Activated naive CD8-positive, alpha-beta T cell treated with anti-CD3 and anti-CD28 coated beads for 36 hours (primary cell): ENCODE measurements around the gene ARHGDIA. TPM values are rescaled to one million over a fixed set of nuclear protein-coding genes. Genes with fewer than 3 reads are reported as not detected.

Experiments used
- DNase-seq: peaks from one replicate; pipeline ENCODE4 v3.0.0; 2021
- H3K27ac Mint-ChIP-seq: one replicate; pipeline ENCODE4 v1.8.0; 2022; ENCODE audit warnings: mild to moderate bottlenecking, moderate library complexity, mixed read lengths
- H3K27me3 Mint-ChIP-seq: one replicate; pipeline ENCODE4 v1.8.0; 2022; ENCODE audit warnings: mild to moderate bottlenecking, mixed read lengths
- H3K36me3 Mint-ChIP-seq: one replicate; pipeline ENCODE4 v1.8.0; 2021; ENCODE audit warnings: mild to moderate bottlenecking, mixed read lengths
- H3K4me1 Mint-ChIP-seq: one replicate; pipeline ENCODE4 v1.8.0; 2021; ENCODE audit warnings: mixed read lengths
- H3K4me3 Mint-ChIP-seq: one replicate; pipeline ENCODE4 v1.8.0; 2022; ENCODE audit warnings: mild to moderate bottlenecking, moderate library complexity, mixed read lengths
- H3K9me3 Mint-ChIP-seq: one replicate; pipeline ENCODE4 v1.8.0; 2022; ENCODE audit warnings: mixed read lengths
- total RNA-seq, 2 experiments: library from RNA; stranded (reverse); gene quantifications; one replicate each; pipeline ENCODE4 v1.2.3, GENCODE V29; 2021

ARHGDIA gene
- total RNA-seq, 2 experiments from 2014 or later, result 556 to 594 TPM

GRCh38 chr17:81865733-81866439 lies 5.3 kb downstream of the ARHGDIA start:
- H3K27ac Mint-ChIP-seq, result peak overlapping the region; percentile 82
- DNase-seq, result no peak
- H3K9me3 Mint-ChIP-seq, result no peaks in the 10 kb centered on the region
- H3K27me3 Mint-ChIP-seq, result no peaks in the 10 kb centered on the region
- peak overlapping the region; percentile 10 for H3K4me3 Mint-ChIP-seq
- H3K36me3 Mint-ChIP-seq, result peaks cover 42% of the 10 kb centered on the region
- H3K4me1 Mint-ChIP-seq, result peaks cover 44% of the 10 kb centered on the region

DNA sequence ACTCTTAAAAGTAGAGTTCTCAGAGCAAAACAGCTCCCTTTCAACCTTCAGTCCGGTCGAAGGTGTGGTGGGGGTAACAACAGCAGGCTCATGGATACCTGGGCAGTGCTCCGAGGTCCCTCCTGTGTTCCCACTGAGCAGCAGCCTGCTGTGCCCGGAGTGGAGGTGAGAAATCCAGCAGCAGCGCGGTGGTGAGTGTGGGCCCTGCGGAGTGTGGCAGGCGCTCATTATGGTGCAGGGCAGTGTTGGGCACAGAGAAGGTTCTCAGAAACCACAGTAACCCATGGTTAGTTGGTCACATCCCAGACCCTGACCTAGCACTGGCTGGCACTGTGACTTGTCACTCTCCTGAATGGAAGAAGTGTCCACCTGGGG lies 5.8 kb downstream of the ARHGDIA start:
- no peak for DNase-seq
- Mint-ChIP-seq H3K4me1 (peaks cover 46% of the 10 kb centered on the region), H3K27ac (peak overlapping the region; percentile 45), H3K36me3 (peaks cover 43% of the 10 kb centered on the region), H3K27me3 (no peaks in the 10 kb centered on the region), H3K4me3 (peak overlapping the region; percentile 10), H3K9me3 (no peaks in the 10 kb centered on the region)

GRCh38 chr17:81863833-81864768 lies 7.0 kb downstream of the ARHGDIA start:
- peak overlapping the region; percentile 69 for H3K27ac Mint-ChIP-seq
- no peak for DNase-seq
- peaks cover 37% of the 10 kb centered on the region for H3K36me3 Mint-ChIP-seq
- no peaks in the 10 kb centered on the region for H3K27me3 Mint-ChIP-seq
- no peaks in the 10 kb centered on the region for H3K9me3 Mint-ChIP-seq
- peak overlapping the region; percentile 37 for H3K4me3 Mint-ChIP-seq
- H3K4me1 Mint-ChIP-seq, result peaks cover 45% of the 10 kb centered on the region

- Mint-ChIP-seq H3K27me3 (no peaks in the 10 kb centered on the region), H3K27ac (peak overlapping the region; percentile 69), H3K4me3 (peak overlapping the region; percentile 86), H3K4me1 (peaks cover 47% of the 10 kb centered on the region), H3K9me3 (no peaks in the 10 kb centered on the region), H3K36me3 (peaks cover 42% of the 10 kb centered on the region)
- DNase-seq, result no peak
Observed at GRCh38 chr17:81863123-81863675, 7.9 kb downstream of the ARHGDIA start.

GRCh38 chr17:81860756-81861568 lies 10.2 kb downstream of the ARHGDIA start:
- Mint-ChIP-seq H3K27ac (peak overlapping the region; percentile 97), H3K27me3 (no peaks in the 10 kb centered on the region), H3K4me1 (peaks cover 43% of the 10 kb centered on the region), H3K9me3 (no peaks in the 10 kb centered on the region), H3K4me3 (peak overlapping the region; percentile 96), H3K36me3 (peaks cover 53% of the 10 kb centered on the region)
- peak; percentile 99 for DNase-seq

GRCh38 chr17:81859906-81860755 lies 11.0 kb downstream of the ARHGDIA start, which contains the start of gene P4HB:
Gene P4HB (minus strand): TSS chr17:81860535. CDS start chr17:81860471, 64 bp downstream.
- H3K27me3 Mint-ChIP-seq, result no peaks in the 10 kb centered on the region
- no peaks in the 10 kb centered on the region for H3K9me3 Mint-ChIP-seq
- no peak for DNase-seq
- peaks cover 41% of the 10 kb centered on the region for H3K4me1 Mint-ChIP-seq
- peaks cover 51% of the 10 kb centered on the region for H3K36me3 Mint-ChIP-seq
- peak within 1 kb of the TSS; percentile 97 for H3K4me3 Mint-ChIP-seq
- H3K27ac Mint-ChIP-seq, result peak within 1 kb of the TSS; percentile 97

GRCh38 chr17:81858967-81859905 lies 11.9 kb downstream of the ARHGDIA start:
- Mint-ChIP-seq H3K36me3 (peaks cover 52% of the 10 kb centered on the region), H3K4me1 (peaks cover 36% of the 10 kb centered on the region)
- DNase-seq, result no peak

DNA sequence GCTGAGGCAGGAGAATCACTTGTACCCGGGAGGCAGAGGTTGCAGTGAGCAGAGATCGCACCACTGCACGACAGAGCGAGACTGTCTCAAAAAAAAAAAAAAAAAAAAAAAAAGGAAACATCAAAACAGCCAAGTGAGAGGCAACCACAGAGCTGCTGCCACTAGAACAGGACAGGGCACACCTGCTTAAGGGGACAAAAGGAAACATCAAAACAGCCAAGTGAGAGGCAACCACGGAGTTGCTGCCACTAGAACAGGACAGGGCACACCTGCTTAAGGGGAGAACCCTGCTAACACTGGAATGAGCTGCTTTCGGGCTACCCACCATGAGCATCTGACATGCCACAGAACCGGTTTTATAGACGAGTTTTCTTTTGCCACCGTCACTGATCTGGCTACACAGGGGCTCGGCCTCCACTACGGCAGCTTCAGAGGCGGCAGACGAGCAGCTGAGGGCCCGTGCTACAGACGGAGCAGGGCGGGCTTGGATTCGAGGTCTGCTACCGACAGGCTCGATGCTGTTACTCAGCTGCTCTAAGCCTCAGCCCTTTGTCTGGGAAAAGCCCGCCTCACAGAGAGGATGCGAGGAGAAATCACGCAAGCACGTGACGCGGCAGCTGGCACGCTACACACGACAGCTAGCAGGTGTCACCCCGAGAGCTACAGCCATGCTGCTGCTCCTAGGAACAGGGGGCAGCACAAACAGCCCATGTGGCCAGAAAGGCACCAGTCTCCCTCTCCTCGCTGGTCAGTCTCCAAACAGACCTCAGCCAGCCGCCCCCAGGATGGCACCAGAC lies 12.8 kb downstream of the ARHGDIA start:
- peak overlapping the region; percentile 97 for H3K4me3 Mint-ChIP-seq
- H3K27me3 Mint-ChIP-seq, result no peaks in the 10 kb centered on the region
- H3K4me1 Mint-ChIP-seq, result peaks cover 28% of the 10 kb centered on the region
- H3K9me3 Mint-ChIP-seq, result no peaks in the 10 kb centered on the region
- no peak for DNase-seq
- peak overlapping the region; percentile 83 for H3K27ac Mint-ChIP-seq
- peaks cover 53% of the 10 kb centered on the region for H3K36me3 Mint-ChIP-seq

More at GRCh38 chr17:81858967-81859905, 11.9 kb downstream of the ARHGDIA start:
- no peaks in the 10 kb centered on the region for H3K9me3 Mint-ChIP-seq
- H3K27ac Mint-ChIP-seq, result peak overlapping the region; percentile 83
- peak overlapping the region; percentile 97 for H3K4me3 Mint-ChIP-seq
- no peaks in the 10 kb centered on the region for H3K27me3 Mint-ChIP-seq

GRCh38 chr17:81854974-81855774 lies 16.0 kb downstream of the ARHGDIA start:
- H3K36me3 Mint-ChIP-seq, result peaks cover 46% of the 10 kb centered on the region
- no peak overlapping the region for H3K4me3 Mint-ChIP-seq

GRCh38 chr17:81852237-81852636 lies 18.9 kb downstream of the ARHGDIA start:
- peaks cover 25% of the 10 kb centered on the region for H3K36me3 Mint-ChIP-seq
- no peak overlapping the region for H3K4me3 Mint-ChIP-seq
- no peak overlapping the region for H3K27ac Mint-ChIP-seq
- no peak for DNase-seq
- no peaks in the 10 kb centered on the region for H3K27me3 Mint-ChIP-seq
- H3K4me1 Mint-ChIP-seq, result peaks cover 5% of the 10 kb centered on the region
- H3K9me3 Mint-ChIP-seq, result no peaks in the 10 kb centered on the region

More at GRCh38 chr17:81854974-81855774, 16.0 kb downstream of the ARHGDIA start:
- peaks cover 19% of the 10 kb centered on the region for H3K4me1 Mint-ChIP-seq
- H3K27ac Mint-ChIP-seq, result no peak overlapping the region
- no peak for DNase-seq
- no peaks in the 10 kb centered on the region for H3K9me3 Mint-ChIP-seq
- H3K27me3 Mint-ChIP-seq, result no peaks in the 10 kb centered on the region

- peaks cover 22% of the 10 kb centered on the region for H3K36me3 Mint-ChIP-seq
Observed at GRCh38 chr17:81851423-81851822, 19.7 kb downstream of the ARHGDIA start.

More at GRCh38 chr17:81851423-81851822, 19.7 kb downstream of the ARHGDIA start:
- Mint-ChIP-seq H3K4me1 (peaks cover 5% of the 10 kb centered on the region), H3K4me3 (no peak overlapping the region), H3K27me3 (no peaks in the 10 kb centered on the region), H3K27ac (no peak overlapping the region), H3K9me3 (no peaks in the 10 kb centered on the region)
- DNase-seq, result no peak
